GM21717 (cell line): Measurements from ENCODE around the gene IFI6.
"Not testable (repeated sequence)": the region's sequence is repeated elsewhere in the genome, so short reads cannot be mapped to it uniquely, and the experiment has no call there.

Experiments
- ATAC-seq: cut with Tn5 transposase; IDR thresholded peaks from one replicate; pipeline ENCODE4 v1.9.1; 2021; ENCODE audit warnings: mild to moderate bottlenecking, moderate library complexity; ENCODE audit not compliant: unreplicated experiment

The IFI6 gene, protein sequence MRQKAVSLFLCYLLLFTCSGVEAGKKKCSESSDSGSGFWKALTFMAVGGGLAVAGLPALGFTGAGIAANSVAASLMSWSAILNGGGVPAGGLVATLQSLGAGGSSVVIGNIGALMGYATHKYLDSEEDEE

DNA sequence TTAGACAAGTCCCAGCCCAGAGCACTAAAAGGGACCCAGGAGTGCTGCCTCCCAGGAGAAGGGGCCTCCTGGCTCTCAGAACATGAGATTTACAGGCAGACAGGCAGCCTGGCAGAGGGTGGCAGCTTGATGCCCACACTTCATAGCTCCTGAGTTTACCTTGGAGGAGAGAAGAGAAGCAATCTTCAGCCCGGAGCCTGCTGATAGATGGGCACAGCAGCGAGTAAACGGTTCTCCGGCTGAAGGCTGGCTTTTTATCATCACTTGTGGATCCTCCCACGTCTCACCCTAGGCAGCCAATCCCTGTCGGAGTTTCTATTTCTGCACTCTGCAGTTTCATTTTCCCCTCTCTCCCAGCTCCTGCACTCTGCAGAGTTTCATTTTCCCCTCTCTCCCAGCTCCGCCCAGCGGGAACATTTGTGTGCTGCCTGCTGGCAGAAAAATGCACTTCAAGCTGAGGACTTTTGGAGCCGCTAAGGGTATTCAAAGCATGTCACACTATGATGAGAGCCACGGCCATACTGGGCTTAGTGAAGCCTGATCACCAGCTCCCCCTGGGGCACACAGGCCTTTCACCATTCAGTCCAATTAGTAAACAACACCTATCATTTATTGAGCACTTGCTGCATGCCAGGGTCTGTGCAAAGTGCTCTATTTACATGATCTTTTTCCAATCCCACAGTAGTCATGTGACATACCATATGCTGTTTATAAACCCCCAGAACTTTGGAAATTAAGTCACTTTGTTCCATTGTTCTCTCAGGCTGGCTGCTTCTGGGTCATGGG is at the start of gene IFI6:
Gene IFI6 (minus strand): TSS at position 229 of the 786 bp plus-strand sequence. CDS start 2,878 bp downstream, outside the sequence.
- ATAC-seq: peak; percentile 83

DNA sequence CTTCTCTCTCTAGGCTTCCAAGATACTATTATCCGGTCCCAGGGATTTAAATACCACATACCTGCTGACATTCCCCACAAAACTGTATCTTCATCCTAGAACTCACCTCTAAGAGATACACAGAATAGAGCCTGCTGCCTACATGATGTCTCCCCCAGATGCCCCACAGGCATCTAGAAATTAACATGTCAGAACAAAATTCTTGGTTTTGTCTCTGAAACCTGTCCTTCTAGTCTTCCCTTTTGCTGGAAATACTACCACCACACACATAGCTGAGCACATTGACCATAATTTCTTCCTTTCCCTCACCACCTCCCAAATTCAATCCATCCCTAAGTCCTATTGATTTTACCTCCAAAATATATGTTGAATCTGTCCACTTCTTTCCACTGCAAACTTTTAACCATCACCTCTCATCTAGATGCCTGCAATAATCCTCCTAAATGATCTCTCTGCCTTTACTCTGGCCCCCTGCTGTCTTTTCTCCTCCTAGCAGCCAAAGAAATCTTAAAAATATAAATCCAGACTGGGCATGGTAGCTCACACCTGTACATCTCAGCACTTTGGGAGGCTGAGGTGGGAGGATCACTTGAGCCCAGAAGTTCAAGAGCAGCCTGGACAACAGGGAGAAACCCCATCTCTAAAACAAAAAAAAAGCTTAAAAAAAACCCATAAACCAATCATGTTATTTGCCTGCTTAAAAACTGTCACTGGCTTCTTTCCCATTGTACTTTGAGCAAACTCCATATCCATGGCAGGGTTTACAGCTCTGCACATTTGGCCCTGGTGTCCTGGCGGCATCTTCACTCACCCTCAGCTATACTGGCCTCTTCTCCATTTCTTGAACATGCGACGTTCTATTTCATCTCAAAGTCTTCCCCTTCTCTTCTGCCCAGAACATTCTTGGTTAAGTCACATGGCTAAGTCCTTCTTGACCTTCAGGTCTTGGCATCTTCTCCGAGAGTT is 47.6 kb upstream of the IFI6 start:
- ATAC-seq: no peak

DNA sequence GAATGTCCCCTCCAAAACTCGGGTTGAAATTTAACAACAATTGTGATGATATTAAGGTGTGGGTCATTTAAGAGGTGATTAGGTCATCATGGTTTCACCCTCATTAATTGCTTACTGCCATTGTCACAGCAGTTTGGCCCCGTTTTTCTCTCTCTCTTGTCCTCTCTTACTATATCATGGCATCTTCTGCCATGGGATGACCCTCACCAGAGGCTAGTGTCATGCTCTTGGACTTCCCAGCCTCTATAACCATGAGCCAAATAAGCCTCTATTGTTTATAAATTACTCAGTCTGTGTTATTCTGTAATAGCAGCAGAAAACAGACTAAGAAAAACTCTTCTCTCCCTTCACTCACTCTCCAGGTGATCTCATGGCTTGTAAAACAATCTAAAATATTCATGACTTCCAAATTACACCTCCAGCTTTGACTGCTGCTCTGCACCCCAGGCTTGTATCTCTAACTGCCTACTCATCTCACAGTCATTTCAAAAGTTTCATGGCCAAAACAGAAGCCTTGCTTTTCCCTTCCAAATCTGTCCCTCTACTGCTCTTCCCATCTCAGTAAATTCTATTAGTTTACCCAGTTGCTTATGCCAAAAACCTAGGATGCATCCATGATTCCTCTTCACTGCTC is 44.4 kb upstream of the IFI6 start:
- no peak for ATAC-seq

DNA sequence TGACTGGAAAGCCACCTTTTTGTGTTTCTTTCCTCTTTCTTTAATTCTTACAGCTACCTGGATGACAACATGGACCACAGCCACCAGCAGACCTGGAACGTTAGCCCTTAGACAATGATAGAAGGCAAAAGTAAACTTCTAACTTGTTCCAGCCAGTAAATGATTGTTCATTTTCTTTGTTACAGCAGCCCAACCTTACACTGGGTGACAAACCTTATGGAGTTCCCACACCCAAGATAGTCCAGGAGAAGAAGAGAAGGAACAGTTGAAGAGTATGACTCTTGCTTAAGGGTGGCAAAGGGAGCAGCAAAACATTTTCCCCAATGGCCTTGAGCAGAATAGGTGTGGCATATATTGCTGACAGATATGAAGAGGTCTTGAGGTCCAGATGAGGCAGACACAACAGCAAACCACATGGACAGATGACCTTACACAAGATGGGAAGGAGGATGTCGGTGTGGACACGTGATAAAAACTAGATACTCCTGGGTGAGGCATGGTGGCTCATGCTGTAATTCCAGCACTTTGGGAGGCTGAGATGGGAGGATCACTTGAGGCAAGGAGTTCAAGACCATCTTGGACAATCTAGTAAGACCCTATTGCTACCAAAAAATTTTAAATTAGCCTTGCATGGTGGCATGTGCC is 42.0 kb upstream of the IFI6 start:
- ATAC-seq: no peak

DNA sequence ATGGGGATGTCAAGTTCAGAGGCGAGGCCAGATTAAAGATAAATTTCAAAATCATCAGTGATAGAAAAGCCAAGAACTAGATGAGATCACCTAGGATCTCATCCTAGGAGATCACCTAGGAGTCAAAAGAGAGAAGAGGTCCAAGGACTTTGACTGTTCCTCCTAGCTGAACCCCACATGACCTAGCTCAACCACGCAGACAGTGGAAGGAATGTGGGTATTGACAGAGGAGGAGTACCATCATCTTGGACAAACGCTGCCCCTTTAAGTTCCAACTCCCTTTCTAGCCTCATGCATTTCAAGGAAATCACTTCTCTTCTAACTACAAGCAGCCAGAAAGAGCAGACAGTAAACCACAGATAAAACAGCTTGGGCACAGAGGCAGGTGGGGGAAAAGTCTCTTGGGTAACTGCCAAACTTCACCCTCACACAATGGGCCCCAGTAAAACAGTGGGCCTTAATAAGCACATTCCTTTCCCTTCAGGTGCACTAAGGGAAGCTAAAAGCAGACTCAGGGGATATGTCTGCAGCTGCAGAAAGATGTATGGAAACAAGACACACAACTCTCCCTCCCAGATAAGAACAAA is 41.2 kb upstream of the IFI6 start:
- ATAC-seq: no peak

DNA sequence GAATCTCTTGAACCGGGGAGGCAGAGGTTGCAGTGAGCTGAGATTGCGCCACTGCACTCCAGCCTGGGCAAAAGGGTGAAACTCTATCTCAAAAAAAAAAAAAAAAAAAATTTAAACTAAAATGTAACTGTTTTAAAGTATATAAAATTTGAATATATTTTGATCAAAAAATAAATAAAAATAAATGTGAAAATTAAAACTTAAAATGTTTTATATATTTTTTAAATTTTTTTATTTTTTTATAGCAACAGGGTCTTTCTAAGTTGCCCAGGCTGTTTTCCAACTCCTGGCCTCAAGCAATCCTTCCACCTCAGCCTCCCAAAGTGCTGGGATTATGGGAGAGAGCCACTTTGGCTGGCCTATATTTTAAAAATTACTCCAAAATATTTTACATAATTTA is 38.6 kb upstream of the IFI6 start:
- no peak for ATAC-seq

DNA sequence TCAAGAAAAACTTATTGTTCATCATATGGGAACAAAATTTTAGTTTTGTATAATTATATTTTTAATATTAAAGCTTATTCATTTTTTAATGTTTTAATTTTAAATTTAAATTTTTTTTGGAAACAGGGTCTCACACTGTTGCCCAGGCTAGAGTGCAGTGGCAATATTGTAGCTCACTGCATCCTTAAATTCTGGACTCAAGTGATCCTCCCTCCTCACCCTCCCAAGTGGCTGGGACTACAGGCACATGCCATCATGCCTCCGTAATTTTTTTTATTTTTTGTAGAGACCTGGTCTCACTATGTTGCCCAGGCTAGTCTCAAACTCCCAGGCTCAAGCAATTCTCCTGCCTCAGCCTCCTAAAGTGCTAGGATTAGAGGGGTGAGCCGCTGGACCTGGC is 33.6 kb upstream of the IFI6 start:
- ATAC-seq: no peak

DNA sequence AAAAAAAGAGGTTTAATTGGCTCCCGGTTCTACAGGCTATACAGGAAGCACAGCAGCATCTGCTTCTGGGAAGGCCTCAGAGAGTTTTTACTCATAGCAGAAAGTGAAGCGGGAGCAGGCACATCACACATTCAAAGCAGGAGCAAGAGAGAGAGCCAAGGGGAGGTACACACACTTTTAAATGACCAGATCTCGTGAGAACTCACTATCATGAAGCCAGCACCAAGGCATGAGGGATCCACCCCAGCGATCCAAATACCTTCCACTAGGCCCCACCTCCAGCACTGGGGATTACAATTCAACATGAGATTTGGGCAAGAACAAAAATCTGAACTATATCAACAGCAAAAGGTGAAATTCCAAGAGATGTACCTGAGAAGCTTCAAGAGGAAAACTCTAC is 33.0 kb upstream of the IFI6 start:
- no peak for ATAC-seq

DNA sequence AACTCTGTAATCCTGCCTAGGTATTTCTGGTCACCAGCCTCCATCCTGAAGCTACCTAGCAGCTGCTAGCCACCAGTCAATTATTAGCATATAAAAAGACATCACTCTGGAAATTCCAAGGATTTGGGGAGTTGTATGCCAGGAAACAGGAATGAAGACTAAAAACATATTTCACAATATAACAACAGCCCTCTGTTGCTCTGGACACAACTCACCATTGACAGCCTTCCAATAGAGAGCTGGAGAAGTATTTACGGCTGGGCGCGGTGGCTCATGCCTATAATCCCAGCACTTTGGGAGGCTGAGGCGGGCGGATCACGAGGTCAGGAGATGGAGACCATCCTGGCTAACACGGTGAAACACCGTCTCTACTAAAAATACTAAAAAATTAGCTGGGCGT is 24.8 kb upstream of the IFI6 start:
- ATAC-seq: not testable (repeated sequence)

DNA sequence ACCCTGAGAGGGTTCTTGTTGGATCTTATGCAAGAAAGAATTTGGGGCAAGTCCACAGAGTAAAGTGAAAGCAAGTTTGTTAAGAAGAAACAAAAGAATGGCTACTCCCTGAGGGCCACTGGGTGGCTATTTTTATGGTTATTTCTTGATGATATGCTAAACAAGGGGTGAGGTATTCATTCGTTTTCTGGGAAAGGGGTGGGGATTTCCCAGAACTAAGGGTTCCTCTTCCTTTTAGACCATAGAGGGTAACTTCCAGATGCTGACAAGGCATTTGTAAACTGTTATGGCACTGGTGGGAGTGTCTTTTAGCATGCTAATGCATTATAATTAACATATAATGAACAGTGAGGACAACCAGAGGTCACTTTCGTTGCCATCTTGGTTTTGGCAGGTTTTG is 18.2 kb upstream of the IFI6 start:
- ATAC-seq: no peak

DNA sequence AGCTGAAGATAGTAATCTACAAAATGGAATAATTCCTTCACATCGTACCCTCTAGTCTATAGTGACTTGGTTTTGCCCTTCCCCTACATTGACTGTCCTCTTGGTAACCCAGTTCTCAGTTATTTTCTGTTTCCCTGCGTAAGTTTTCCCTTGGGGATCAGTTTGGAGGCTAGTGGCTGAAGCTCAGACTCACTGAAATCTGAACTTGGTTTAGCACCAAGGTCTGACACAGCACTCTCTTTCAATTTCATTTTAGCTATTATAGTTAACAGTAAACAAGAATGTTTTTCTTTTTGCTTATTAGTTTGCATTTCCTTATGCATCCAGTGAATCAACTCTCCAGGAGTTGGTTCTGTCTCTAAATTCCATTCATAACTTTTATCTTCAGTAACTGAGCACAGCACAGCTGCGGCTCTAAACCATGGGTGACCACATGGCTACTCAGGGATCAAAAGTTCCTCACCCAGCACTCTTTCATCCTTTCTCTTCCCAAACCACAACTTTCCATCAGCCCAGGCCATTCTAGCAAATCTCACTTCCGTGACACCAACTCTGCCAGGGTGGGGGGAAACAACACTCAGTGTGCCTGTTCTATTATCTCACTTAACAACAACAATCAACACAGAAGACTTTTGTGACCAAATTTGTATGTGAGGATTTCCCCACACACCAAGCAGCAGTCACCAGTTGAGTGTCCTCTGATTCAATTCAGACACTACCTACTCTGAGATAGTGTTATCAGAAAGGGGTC is 17.6 kb upstream of the IFI6 start:
- peak; percentile 61 for ATAC-seq

DNA sequence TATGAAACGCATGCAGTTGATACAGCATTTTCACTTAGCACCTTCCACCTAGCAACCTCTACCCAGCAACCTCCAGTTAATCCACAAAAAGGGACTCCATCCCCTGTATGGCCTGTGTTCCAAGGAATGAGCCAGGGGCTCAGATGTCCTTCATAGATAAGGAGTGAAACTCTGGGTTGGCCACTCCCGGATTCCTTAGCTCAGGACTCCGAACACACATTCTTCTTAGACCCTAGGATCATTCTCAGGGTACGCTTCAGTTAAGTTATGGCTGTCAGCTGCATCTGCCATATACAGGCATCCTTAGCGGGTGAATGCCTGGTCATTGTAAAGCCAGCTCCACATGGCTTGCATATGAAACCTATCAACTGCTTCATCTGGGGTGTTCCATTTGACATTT is 15.9 kb upstream of the IFI6 start:
- no peak for ATAC-seq

DNA sequence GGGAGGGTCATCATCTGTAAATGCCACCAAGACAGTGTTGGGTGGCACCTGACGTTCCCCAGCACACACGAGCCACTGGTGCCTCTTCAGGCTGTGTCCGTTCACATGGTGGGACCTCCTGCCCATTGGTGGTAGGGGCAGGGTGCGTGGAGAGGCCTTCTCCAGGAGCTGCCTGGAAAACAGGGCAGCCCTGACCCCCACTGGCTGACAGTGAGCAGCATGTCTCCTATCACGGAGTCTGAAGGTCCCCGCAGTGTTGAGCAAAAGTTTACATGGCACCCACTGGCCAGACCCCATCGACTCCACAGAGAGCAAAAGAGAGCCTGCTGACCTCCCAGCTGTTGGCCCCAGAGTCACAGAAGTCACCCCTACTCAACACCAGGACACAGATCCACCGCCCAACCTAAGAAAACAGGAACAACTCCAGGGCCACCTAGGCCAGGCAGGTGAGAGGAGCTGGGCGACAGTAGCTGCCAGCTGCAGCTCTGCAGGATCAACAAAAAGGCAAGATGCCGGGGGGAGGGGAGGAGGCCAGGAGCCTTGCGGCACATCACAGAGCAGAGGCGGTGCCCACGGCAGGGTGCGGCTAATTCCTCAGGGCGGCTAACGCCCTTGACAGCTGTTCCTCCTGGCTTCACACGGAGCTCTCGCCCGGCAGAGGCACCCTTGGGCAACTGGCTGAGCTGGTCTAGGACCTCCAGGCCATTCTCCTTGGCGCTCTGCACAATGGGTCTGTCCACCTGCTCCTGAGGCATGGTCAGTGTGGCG is 14.4 kb upstream of the IFI6 start:
- no peak for ATAC-seq

DNA sequence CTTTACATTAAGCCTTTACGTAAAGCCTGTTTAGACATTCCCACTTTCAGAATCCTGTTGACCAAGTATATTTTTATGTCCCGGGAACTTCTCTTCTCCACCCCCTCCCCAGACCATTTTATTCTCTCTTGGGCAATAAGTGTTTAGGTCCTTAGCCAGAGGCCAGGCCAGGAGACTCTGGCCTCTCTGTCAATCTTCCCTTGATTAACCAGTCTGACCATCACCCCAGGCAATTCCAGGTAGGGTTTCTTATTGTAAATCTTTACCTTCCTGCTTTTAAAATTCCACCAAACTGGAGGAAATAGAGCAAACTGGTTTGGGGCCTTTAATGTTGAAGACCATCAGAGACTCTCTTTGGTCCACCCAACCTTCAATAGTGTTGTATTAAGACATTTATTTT is 12.2 kb upstream of the IFI6 start:
- no peak for ATAC-seq

DNA sequence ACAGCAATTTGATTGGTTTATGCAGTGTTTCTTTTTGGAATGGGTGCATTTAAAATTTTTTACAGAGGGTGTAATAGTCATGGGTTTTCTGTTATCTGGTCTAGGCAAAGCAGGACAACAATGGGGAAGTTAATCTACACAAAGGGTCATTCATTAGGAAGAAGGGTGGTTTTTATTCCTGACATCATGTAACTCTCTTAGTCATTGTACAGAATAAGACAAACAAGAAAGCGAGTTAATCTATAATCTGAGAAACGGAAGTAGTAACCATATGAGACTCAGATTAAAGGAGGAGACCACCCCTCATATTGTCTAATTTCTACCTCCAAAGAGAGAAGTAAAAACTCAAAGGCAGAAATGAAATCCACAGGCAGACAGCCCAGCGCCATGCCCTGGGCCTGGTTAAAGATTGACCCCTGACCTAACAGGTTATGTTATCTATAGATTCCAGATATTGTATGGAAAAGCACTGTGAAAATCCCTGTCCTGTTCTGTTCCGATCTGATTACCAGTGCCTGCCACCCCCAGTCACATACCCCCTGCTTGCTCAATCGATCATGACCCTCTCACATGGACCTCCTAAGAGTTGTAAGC is 10.5 kb upstream of the IFI6 start:
- ATAC-seq: no peak

DNA sequence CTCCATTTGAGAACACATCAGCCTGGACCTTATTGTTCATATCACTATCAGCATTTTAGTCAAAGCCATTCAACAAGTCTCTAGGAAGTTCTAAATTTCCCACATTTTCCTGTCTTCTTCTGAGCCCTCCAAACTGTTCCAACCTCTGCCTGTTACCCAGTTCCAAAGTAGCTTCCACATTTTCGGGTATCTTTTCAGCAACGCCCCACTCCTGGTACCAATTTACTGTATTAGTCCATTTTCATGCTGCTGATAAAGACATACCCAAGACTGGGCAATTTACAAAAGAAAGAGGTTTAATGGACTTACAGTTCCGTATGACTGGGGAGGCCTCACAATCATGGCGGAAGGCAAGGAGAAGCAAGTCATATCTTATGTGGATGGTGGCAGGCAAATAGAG is 9.6 kb upstream of the IFI6 start:
- ATAC-seq: not testable (repeated sequence)

DNA sequence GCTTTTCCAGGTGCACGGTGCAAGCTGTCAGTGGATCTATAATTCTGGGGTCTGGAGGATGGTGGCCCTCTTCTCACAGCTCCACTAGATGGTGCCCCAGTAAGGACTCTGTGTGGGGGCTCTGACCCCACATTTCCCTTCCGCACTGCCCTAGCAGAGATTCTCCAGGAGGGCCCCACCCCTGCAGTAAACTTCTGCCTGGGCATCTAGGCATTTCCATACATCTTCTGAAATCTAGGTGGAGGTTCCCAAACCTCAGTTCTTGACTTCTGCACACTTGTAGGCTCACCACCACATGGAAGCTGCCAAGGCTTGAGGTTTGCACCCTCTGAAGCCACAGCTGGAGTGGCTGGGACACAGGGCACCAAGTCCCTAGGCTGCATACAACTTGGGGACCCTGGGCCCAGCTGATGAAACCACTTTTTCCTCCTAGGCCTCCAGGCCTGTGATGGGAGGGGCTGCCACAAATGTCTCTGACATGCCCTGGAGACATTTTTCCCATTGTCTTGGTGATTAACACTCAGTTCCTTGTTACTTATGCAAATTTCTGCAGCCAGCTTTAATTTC is 8.3 kb upstream of the IFI6 start:
- ATAC-seq: not testable (repeated sequence)

DNA sequence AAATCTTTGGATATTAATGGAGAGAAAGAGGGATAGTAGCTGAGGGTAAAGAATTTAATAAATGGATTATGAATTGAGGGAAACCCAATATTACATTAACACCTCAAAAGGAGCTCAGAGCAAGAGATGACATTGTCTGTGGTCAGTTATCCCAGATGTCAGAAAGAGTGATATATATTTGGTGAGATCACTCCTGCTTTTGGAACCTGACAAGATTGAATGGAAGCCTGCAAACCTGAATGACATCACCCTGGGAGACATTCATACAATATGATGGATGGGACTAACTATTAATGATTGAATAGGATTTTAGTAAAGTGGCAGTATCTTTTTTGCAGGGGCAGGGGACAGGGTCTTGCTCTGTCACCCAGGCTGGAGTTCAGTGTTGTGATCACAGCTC is 6.8 kb upstream of the IFI6 start:
- no peak for ATAC-seq
